GM19193 (cell line): Measurements from ENCODE around the gene MYH9.

Experiments used
- POLR2A ChIP-seq: IDR thresholded peaks from 4 replicates; pipeline ENCODE4 v1.6.1; 2011; ENCODE audit not compliant: insufficient read depth, insufficient read length; ENCODE audit errors: extremely low read depth

The MYH9 gene

DNA sequence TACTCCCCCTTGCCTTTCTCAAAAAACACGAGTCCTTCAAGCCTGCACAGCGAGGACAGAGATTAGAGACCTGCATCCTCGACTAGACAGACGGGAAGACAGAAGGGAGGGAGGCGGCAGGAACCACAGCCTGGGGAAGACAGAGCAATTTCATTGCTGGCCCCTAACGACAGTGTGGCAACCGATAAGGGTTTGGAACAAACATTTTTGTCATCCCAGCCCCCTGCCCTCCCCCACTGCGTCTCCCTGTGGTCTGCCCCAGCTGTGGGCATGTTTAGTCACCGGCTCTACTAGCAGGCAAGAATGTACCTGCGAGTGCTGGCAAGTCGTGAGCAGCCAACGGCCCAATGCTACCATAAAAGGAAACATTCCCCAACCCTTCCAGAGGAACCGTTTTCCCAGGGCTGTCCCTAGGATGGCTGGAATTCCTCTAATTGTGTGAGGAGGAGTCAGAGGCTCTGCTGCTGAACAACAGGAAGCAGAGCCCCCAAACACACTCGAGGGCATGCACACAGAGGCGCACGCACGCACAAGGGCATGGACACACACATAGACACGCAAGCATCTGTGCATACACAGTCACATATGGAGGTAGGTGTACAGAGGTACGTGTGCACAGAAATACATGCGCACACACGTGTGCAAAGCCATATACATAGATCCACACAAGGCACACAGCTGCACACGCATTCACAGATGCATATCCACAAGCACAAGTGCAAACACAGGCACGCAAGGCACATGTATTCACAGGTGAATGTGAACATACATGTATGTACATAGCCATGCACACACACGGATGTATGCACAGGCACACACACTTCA, 58.3 kb downstream of the MYH9 start:
- TF ChIP-seq POLR2A: no peak

DNA sequence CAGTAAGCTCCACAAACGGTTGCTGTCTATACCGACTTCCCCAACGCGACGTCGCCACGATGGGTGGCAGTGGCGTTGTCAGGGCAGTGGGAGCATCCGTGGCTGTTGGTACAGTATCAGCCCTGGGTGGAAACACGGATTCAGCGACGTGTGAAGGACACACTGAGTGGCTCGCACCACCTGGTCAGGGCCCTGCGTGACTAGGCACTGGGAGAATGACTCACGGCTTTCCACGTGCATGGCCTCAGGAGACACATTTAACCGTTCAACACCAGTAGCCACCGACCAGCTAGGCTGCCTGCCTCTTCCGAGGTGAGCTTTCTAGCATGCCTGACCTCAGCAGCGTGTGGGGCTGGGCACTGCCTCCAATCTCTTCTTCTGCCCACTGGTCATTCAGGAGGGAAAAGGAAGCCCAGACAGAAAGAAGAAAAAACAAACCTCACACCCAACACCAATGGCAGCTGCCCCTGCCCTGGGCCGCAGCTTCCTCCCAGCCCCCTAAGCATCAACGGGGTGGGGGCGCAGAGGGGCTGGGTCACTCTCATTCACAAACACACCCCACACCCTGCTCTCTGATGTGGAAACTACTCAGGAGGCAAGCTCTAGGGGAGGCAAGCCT, 59.0 kb downstream of the MYH9 start:
- peak; percentile 20 for TF ChIP-seq POLR2A

DNA sequence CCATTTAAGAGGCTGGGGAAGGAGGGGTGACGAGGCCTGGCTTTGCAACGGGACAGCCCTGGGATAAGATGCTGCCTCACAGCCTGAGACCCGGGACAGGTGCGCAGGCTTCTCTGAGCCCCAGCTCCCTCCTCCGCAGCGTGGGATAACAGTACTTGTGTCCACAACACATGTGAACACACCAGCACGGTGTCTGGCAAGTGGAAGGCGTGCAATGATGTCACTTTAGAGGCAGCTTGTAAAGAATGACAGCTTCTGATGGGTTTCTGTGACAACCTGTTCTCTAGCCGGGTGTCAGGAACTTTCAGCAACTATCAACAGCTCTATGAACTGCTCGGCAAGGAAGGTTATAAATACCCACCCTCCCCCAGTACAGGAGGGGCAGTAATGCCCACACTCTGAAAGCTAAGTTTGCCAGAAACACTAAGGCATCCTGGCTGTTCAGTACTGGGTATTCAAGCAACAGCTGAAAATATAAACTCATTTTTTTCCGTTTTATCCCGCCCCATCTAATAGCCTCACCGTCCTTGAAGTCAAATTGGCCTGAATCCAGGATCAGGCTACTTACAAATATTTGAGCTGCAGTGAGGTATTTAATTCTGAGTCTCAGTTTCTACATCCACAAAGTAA, 59.7 kb downstream of the MYH9 start:
- no peak for TF ChIP-seq POLR2A

DNA sequence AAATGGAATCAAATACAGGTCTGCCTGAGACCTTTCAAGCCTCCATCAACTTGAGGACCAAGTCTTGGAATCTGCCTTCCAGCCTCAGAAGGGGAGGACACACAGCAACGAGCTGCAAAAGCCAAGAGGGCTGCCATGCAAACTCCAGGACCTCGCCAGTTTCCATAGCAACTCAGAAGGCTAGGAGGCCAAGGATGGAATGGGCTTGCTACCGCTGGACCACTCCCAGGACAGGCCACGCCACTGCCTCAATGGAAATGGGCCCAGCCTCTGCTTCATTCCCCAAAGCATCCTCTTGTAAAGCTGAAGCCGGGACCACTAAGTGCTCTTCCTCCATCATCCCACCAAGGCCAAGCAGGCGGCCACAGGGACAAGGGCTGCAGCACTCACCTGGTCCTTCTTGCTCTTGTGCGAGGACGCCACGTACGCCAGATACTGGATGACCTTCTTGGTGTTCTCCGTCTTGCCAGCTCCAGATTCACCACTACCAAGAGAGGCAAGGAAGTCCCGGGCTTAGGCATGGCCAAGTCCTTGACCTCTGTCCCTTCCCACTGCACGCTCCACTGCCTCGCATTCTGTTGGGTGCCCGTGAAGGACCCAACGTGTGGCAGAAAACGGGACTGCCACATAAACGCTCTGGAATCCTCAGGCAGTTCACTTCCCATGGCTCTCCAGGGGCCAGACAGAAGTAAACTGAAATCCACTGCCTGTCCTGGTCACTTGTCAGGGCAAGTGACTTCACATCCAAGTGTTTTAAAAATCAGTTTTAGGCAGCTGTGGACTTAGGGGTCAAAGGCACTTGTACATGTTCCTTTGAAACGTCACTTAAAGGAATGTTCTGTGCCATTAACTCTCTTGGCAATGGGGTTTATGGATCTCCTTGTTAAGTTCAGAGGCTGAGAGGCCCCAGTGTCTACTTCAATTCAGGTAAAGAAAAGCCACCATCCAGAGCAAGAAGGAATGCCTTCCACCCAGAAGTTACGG, 61.3 kb downstream of the MYH9 start:
- no peak for TF ChIP-seq POLR2A

DNA sequence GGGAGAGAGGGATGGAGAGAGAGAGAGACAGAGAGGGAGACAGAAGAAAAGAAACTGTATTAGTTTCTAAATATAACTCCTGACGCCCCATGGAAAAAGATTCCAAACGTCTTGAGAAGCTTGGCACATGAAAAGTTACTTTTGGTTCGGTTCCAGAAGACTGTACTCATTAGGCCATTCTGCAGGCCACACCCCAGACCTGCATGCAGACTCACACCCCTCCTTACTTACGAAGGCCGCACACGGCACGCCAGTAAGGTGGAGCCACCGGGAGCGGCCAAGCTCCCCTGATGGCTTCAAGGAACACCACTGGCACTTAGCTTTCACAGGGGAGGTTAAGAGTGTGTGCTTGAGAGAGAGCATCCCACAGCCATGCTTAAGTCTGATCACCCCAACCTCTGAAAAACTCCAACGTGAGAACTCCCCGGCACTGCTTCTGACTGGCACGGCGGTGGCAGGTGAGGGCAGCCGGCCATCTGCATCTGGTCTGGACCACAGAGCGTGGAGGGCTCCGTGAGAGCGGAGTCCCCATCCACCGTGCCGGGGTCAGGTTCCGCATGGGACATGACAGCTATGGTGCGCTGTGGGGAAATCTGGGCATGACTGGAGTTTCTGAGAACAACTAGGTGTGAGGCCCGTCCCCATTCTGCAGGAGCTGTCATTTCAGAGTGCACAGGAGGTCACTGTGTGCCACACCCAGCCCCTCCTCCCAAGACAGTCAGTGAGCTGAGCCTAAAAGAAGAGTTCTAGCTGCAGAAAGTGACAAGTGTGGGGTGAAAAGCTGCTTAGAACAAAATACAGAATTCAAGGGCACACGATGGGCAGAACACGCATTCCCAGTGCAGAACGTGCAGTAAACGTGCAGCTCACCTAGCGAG, 62.4 kb downstream of the MYH9 start:
- peak; percentile 16 for TF ChIP-seq POLR2A

DNA sequence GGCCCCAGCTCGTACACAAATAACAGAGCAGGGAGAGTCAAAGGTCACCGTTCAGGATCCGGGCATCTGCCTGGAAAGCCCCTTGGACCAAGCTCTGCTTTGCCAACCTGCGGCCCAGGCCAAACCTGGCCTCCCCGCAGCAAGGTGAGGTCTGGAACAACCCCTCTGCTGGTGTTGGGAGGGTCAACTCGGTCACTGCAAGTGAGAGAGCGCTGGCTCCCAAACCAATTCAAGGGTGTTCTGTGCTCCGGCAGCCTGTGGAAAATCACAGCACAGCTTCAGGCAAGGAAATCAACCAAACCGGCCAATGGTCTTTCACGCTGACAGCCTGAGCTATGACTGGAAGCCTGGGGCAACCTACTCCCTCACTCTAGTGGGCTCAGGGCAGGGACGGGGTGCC, 63.4 kb downstream of the MYH9 start:
- no peak for TF ChIP-seq POLR2A

DNA sequence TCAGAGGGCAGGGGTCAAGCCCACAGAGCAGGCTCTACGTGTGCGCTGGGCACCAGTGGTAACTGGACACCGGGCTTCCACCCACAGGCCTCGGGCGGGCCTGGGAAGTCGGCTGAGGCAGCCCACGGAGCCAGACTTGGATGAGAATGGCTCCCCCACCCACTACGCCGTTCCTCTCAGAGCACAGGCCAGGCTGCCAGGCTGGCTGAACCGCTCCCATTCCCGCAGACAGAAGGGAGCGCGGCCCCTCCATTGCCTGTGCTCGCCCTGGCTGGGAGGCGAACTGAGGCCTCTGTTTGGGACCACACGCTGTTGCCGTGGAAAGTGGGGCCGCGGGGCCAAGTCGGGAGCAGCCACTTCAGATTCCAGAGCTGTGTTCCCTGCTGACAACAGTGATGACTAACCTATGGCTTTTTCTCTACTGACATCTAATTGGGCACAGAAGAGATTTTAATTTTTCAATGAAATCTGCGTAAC, 63.9 kb downstream of the MYH9 start:
- TF ChIP-seq POLR2A: no peak

DNA sequence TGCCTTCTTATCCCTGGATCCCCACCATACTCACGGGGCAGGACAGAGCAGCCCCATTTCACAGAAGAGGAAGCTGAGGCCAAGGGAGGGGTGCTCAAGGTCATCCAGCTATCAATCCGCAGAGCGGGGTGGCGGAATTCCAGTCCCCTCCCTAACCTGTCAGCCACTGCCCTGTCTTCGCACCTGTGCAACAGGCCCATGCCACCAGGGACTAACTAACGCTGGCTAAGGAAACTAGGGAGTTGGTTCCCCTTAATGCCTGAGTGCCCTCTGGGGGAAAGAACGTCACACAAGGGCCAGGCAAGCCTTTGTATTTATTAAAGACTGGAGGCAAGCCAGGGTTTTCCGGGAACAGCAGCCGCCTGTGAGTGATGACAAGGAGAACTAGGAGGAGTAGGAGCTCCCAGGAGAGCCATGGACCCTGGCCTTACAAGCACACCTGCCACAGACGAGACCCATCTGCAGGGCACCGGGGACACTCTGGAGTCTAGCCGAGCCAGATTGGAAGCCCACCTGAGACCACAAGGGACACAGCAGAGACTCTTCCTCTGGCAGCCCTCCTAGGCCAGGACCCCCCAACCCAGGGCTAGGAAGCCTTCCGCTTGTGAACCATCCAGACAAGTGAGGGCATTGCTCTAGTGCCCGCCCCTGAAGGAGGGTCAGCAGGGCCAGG, 64.4 kb downstream of the MYH9 start:
- TF ChIP-seq POLR2A: no peak

DNA sequence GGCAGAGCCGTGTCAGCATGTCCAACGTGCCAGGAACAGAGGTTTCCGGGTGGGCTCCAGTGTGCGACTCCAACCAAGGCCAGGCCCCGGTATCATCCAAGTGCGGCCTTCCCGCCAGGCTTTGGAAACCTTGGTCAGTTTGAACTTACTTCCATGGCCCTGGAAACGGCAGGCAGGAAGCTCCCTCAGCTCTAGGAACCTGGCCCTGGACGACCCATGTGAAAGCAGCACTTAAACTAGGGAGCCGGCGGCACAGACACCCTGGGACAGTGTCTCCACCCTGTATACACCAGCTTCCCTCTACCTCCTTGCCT, 65.2 kb downstream of the MYH9 start:
- TF ChIP-seq POLR2A: peak; percentile 5

DNA sequence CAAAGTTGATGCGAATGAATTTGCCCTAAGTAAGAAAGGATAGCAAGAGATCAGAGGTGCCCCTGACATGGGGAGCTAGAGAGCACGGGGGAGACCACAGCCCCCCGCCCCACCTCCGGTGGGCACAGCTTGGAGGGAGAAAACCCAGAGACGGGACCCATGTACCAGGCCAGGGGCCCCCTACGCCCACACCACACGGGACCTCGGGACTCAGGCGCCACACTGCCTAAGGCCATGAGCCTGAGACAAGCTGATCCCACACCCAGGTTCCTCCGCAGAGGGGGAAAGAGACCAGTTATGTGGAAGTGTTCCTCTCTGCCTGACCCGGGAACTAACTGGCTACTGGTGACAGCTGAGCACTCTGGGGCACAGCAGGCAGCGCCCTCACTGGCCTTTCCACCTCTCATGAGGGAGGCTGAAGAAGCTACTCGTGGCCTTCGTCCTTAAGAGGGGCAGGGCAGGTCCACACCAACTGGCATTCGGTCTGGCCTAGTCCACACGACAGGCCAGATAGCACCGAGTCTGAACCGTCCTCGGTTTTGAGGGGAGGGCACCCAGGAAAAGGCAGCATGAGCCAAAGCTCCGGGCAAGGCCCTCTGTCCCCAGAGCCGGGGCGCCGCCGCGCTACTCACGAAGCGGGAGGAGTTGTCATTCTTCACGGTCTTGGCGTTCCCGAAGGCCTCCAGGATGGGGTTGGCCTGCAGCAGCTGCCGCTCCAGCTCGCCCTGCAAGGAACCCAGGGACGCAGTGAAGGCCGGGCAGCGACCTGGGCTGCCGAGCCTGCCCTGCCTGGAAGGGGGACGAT, 65.8 kb downstream of the MYH9 start:
- TF ChIP-seq POLR2A: no peak

DNA sequence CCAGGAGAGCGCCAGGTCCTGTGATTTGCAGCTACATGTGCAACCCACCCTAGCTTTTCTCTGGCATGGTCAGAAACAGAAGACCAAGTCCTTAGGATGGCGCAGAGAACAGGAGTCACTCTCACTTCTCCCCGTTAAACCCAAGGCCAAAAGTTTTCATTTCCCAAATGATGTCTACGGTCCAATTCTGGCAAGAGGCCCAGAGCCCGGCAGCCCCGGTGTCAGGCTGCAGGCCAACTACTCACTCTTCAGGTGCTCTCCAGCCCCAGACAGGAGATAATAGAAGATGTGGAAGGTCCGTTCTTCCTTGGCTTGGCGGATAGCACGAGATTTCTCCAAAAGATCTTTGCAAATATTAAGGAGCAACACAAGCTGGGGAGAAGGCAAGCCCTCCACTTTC, 67.2 kb downstream of the MYH9 start:
- TF ChIP-seq POLR2A: no peak
